Measurements from ENCODE around the gene SLCO6A1.

DNA sequence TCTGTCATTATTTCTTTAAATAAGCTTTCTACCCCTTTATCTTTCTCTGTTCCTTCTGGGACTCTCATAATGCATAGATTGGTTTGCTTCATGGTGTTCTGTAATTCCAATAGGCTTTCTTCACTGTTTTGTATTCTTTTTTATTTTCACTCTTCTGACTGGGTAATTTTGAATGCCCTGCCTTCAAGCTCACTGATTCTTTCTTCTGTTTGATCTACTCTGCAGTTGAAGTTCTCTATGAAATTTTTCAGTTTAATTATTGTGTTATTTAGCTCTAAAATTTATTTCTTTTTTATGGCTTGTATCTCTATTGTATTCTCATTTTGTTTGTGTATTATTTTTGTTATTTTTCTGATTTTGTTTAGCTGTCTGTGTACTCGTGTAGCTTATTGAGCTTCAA lies 113.4 kb downstream of the SLCO6A1 start:
- no peak for TF ChIP-seq TAF1 (IDR thresholded peaks at IDR 0.05; ENCODE audit: borderline replicate concordance, low read depth, low read length)
- TF ChIP-seq POLR2A (IDR thresholded peaks at IDR 0.05; ENCODE audit: low read depth, low read length), result no peak
